ENCODE results near the gene AADACL4.

Gene AADACL4

DNA sequence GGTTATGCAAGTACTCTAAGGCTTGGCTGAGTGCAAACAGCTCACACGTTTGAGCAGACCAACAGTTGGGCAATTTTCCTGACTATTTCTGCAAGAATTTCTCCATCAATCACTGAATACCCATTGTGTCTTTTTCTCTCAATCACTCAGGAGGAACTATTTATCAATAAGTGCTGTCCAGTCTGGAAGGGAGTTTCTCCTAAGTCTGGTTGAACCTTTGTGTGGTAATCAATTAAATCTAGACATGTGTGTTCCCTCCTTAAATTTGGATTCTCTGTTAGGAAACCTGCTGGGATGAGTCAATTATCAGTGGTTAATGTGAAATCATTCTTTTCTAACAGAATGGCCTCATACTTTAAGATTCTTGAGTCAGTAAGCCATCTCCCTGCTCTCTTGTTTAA is 65.2 kb downstream of the AADACL4 start:
- CTCF ChIA-PET = no interaction called here
- POLR2A ChIA-PET = no interaction called here
- no peak overlapping the region for H3K4me3 ChIP-seq (ENCODE audit: low read depth, low read length)
- H3K36me3 ChIP-seq (ENCODE audit: control insufficient read depth in 2 of 2, insufficient read depth in 1 of 2, low read length in 2 of 2) = no peaks in the 10 kb centered on the region
- H3K27ac ChIP-seq (ENCODE audit: extremely low read depth, low read depth, low read length) = no peak overlapping the region
- TF ChIP-seq HOXC10 (CRISPR knock-in tag; IDR thresholded peaks at IDR 0.05) (no peak), ZEB2 (tag by site-specific recombination; IDR thresholded peaks at IDR 0.05) (no peak), ZNF768 (tag by site-specific recombination; IDR thresholded peaks at IDR 0.05) (no peak), ZNF707 (tag by site-specific recombination; IDR thresholded peaks at IDR 0.05) (no peak), ZNF10 (tag by site-specific recombination; IDR thresholded peaks at IDR 0.05) (no peak), ZNF202 (tag by site-specific recombination; IDR thresholded peaks at IDR 0.05; ENCODE audit: borderline replicate concordance) (no peak), ZIC2 (tag by site-specific recombination; IDR thresholded peaks at IDR 0.05) (no peak), REPIN1 (tag by site-specific recombination; IDR thresholded peaks at IDR 0.05; ENCODE audit: low read depth) (no peak), ZFP69B (tag by site-specific recombination; IDR thresholded peaks at IDR 0.05) (no peak), WT1 (tag by site-specific recombination; IDR thresholded peaks at IDR 0.05) (no peak), ZNF354C (tag by site-specific recombination; IDR thresholded peaks at IDR 0.05; ENCODE audit: borderline replicate concordance, low read depth) (no peak)
- H3K4me1 ChIP-seq (ENCODE audit: control insufficient read depth, insufficient read depth, low read length) = no peaks in the 10 kb centered on the region
- H3K9me3 ChIP-seq (ENCODE audit: control insufficient read depth, insufficient read depth, low read depth, low read length) = no peaks in the 10 kb centered on the region

DNA sequence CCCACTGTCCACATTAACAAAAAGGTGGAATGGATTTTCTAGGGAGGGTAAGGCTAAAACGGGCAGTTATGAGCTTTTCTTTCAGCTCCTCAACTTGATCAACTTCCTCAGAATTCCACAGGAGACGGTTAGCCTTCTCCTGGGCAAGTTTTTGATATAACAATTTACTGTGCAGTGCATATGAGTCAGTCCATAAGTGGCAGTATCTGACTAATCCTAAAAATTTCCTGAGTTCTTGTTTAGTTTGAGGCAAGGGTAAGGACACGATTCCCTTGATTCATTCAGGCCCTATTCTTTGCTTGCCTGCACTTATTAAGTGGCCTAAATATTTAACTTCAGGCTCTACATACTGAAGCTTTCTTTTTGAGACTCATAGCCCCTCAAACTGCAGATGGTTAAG is 65.8 kb downstream of the AADACL4 start:
- Histone ChIP-seq H3K4me3 (ENCODE audit: low read depth, low read length) (no peak overlapping the region), H3K27ac (ENCODE audit: extremely low read depth, low read depth, low read length) (no peak overlapping the region), H3K4me1 (ENCODE audit: control insufficient read depth, insufficient read depth, low read length) (no peaks in the 10 kb centered on the region), H3K36me3 (ENCODE audit: control insufficient read depth in 2 of 2, insufficient read depth in 1 of 2, low read length in 2 of 2) (no peaks in the 10 kb centered on the region), H3K9me3 (ENCODE audit: control insufficient read depth, insufficient read depth, low read depth, low read length) (no peaks in the 10 kb centered on the region)
- ChIA-PET POLR2A (no interaction called here), CTCF (no interaction called here)
- TF ChIP-seq, protein P1, sequence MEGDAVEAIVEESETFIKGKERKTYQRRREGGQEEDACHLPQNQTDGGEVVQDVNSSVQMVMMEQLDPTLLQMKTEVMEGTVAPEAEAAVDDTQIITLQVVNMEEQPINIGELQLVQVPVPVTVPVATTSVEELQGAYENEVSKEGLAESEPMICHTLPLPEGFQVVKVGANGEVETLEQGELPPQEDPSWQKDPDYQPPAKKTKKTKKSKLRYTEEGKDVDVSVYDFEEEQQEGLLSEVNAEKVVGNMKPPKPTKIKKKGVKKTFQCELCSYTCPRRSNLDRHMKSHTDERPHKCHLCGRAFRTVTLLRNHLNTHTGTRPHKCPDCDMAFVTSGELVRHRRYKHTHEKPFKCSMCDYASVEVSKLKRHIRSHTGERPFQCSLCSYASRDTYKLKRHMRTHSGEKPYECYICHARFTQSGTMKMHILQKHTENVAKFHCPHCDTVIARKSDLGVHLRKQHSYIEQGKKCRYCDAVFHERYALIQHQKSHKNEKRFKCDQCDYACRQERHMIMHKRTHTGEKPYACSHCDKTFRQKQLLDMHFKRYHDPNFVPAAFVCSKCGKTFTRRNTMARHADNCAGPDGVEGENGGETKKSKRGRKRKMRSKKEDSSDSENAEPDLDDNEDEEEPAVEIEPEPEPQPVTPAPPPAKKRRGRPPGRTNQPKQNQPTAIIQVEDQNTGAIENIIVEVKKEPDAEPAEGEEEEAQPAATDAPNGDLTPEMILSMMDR (tag by site-specific recombination; IDR thresholded peaks at IDR 0.05) = no peak
- TF ChIP-seq ZNF776 (tag by site-specific recombination; IDR thresholded peaks at IDR 0.05; ENCODE audit: borderline replicate concordance) (no peak), GFI1B (tag by site-specific recombination; IDR thresholded peaks at IDR 0.05) (no peak), HOXD13 (CRISPR knock-in tag; IDR thresholded peaks at IDR 0.05; ENCODE audit: borderline replicate concordance) (no peak), HOXC10 (CRISPR knock-in tag; IDR thresholded peaks at IDR 0.05) (no peak), ZEB2 (tag by site-specific recombination; IDR thresholded peaks at IDR 0.05) (no peak), ZNF658 (tag by site-specific recombination; IDR thresholded peaks at IDR 0.05) (no peak), ZNF549 (tag by site-specific recombination; IDR thresholded peaks at IDR 0.05) (no peak)

- H3K4me3 ChIP-seq (ENCODE audit: low read depth, low read length) = no peak overlapping the region
- no peaks in the 10 kb centered on the region for H3K9me3 ChIP-seq (ENCODE audit: control insufficient read depth, insufficient read depth, low read depth, low read length)
- no peaks in the 10 kb centered on the region for H3K36me3 ChIP-seq (ENCODE audit: control insufficient read depth in 2 of 2, insufficient read depth in 1 of 2, low read length in 2 of 2)
- ChIA-PET POLR2A (no interaction called here), CTCF (no interaction called here)
- no peaks in the 10 kb centered on the region for H3K4me1 ChIP-seq (ENCODE audit: control insufficient read depth, insufficient read depth, low read length)
- no peak overlapping the region for H3K27ac ChIP-seq (ENCODE audit: extremely low read depth, low read depth, low read length)
- no peak for TF ChIP-seq BCL11A (tag by site-specific recombination; IDR thresholded peaks at IDR 0.05; ENCODE audit: low read depth)
- no peak for TF ChIP-seq ZNF521 (tag by site-specific recombination; IDR thresholded peaks at IDR 0.05)
- TF ChIP-seq ZNF621 (tag by site-specific recombination; IDR thresholded peaks at IDR 0.05) = no peak
- TF ChIP-seq ZNF791 (tag by site-specific recombination; IDR thresholded peaks at IDR 0.05) = no peak
- TF ChIP-seq ZNF292 (tag by site-specific recombination; IDR thresholded peaks at IDR 0.05; ENCODE audit: borderline replicate concordance, low read depth) = no peak
- TF ChIP-seq ZNF473 (tag by site-specific recombination; IDR thresholded peaks at IDR 0.05) = no peak
- TF ChIP-seq ZNF561 (tag by site-specific recombination; IDR thresholded peaks at IDR 0.05; ENCODE audit: borderline replicate concordance) = no peak
- no peak for TF ChIP-seq ZNF354C (tag by site-specific recombination; IDR thresholded peaks at IDR 0.05; ENCODE audit: borderline replicate concordance, low read depth)
- no peak for TF ChIP-seq YY2 (tag by site-specific recombination; IDR thresholded peaks at IDR 0.05)
- no peak for TF ChIP-seq ZBTB1 (tag by site-specific recombination; IDR thresholded peaks at IDR 0.05)
- TF ChIP-seq ZNF560 (tag by site-specific recombination; IDR thresholded peaks at IDR 0.05; ENCODE audit: borderline replicate concordance) = no peak
- no peak for TF ChIP-seq ZNF623 (tag by site-specific recombination; IDR thresholded peaks at IDR 0.05)
- TF ChIP-seq HOXA7 (CRISPR knock-in tag; IDR thresholded peaks at IDR 0.05; ENCODE audit: borderline replicate concordance) = no peak
- no peak for TF ChIP-seq SP7 (tag by site-specific recombination; IDR thresholded peaks at IDR 0.05)
- TF ChIP-seq ZIC2 (tag by site-specific recombination; IDR thresholded peaks at IDR 0.05) = no peak
- no peak for TF ChIP-seq ZNF155 (tag by site-specific recombination; IDR thresholded peaks at IDR 0.05)
- TF ChIP-seq ZNF837 (tag by site-specific recombination; IDR thresholded peaks at IDR 0.05) = no peak
These were observed 67.7 kb downstream of the AADACL4 start for GRCh38 chr1:12711536-12711935.
